Naive B cell (primary cell): ENCODE measurements around the gene INPP5F. TPM values are rescaled to one million over a fixed set of nuclear protein-coding genes. Genes with fewer than 3 reads are reported as not detected.
"Not testable (repeated sequence)": the region's sequence is repeated elsewhere in the genome, so short reads cannot be mapped to it uniquely, and the experiment has no call there.

Experiments
- ATAC-seq, 2 donors: fragments of 150-1000 bp; cut with Tn5 transposase; 2 replicates each; pipeline ENCODE4 v1.10.0; 2021; ENCODE audit warnings: low read depth in 2 of 2, mild to moderate bottlenecking in 2 of 2, moderate library complexity in 2 of 2
- DNase-seq: peaks from one replicate; pipeline ENCODE4 v3.0.0; 2022
- H3K27ac Mint-ChIP-seq, 6 donors: one replicate each; pipeline ENCODE4 v1.8.0; 2020 to 2022; ENCODE audit warnings: mild to moderate bottlenecking in 6 of 6, mixed read lengths in 6 of 6, moderate library complexity in 5 of 6, inconsistent platforms in 2 of 6
- H3K27me3 Mint-ChIP-seq, 3 donors: one replicate each; pipeline ENCODE4 v1.8.0; 2021 to 2022; ENCODE audit warnings: mixed read lengths in 3 of 3, mild to moderate bottlenecking in 1 of 3
- H3K36me3 Mint-ChIP-seq, 2 donors: one replicate each; pipeline ENCODE4 v1.8.0; 2020 to 2022; ENCODE audit warnings: mixed read lengths in 2 of 2, inconsistent platforms in 1 of 2, mild to moderate bottlenecking in 1 of 2
- H3K4me1 Mint-ChIP-seq, 3 donors: one replicate each; pipeline ENCODE4 v1.8.0; 2020 to 2022; ENCODE audit warnings: mixed read lengths in 3 of 3, inconsistent platforms in 1 of 3, mild to moderate bottlenecking in 1 of 3, moderate library complexity in 1 of 3
- H3K4me3 Mint-ChIP-seq, 8 donors: one replicate each; pipeline ENCODE4 v1.8.0; 2020 to 2022; ENCODE audit warnings: mild to moderate bottlenecking in 8 of 8, mixed read lengths in 8 of 8, moderate library complexity in 8 of 8, inconsistent platforms in 2 of 8
- H3K9me3 Mint-ChIP-seq, 7 donors: one replicate each; pipeline ENCODE4 v1.8.0; 2020 to 2022; ENCODE audit warnings: mixed read lengths in 7 of 7, mild to moderate bottlenecking in 5 of 7, inconsistent platforms in 2 of 7, moderate library complexity in 1 of 7
- polyA plus RNA-seq, 6 donors: library from polyadenylated mRNA; unstranded; fragments of 300-500 nt; fragmentation: Illumina TruSeq; gene quantifications; one replicate each; pipeline ENCODE4 v1.2.3, GENCODE V29; 2021; ENCODE audit warnings: low read depth in 6 of 6

Gene INPP5F
- polyA plus RNA-seq, 6 donors from 2014 or later: 13.0 to 27.1 (median 19.3) TPM

GRCh38 chr10:119759832-119760231 is 34.0 kb downstream of the INPP5F start:
- Mint-ChIP-seq H3K36me3 (peaks cover 0 to 5% of the 10 kb centered on the region in 2 donors), H3K9me3 (no peaks in the 10 kb centered on the region), H3K27me3 (no peaks in the 10 kb centered on the region), H3K27ac (peak overlapping the region in 3 of 6 donors; percentile 29 to 62 (median 51)), H3K4me3 (no peak overlapping the region), H3K4me1 (peaks cover 0 to 19% (median 12%) of the 10 kb centered on the region in 3 donors)
- ATAC-seq: no peak
- DNase-seq: no peak

- no peaks in the 10 kb centered on the region for H3K9me3 Mint-ChIP-seq
- no peak overlapping the region for H3K4me3 Mint-ChIP-seq
These were observed 35.3 kb downstream of the INPP5F start for GRCh38 chr10:119761106-119761505.

GRCh38 chr10:119762035-119762434 is 36.2 kb downstream of the INPP5F start:
- ATAC-seq (no peak), DNase-seq (no peak)
- Mint-ChIP-seq H3K4me3 (no peak overlapping the region), H3K36me3 (peaks cover 0 to 5% of the 10 kb centered on the region in 2 donors), H3K9me3 (no peaks in the 10 kb centered on the region), H3K27ac (no peak overlapping the region), H3K27me3 (no peaks in the 10 kb centered on the region), H3K4me1 (peaks cover 3 to 21% (median 11%) of the 10 kb centered on the region in 3 donors)

More at GRCh38 chr10:119761106-119761505, 35.3 kb downstream of the INPP5F start:
- ATAC-seq: no peak
- H3K36me3 Mint-ChIP-seq: peaks cover 0 to 5% of the 10 kb centered on the region in 2 donors
- H3K4me1 Mint-ChIP-seq: peaks cover 0 to 19% (median 12%) of the 10 kb centered on the region in 3 donors
- no peak overlapping the region for H3K27ac Mint-ChIP-seq
- H3K27me3 Mint-ChIP-seq: no peaks in the 10 kb centered on the region
- no peak for DNase-seq

- Mint-ChIP-seq H3K4me1 (peaks cover 9 to 21% (median 10%) of the 10 kb centered on the region in 3 donors), H3K36me3 (peaks cover 0 to 5% of the 10 kb centered on the region in 2 donors), H3K27me3 (no peaks in the 10 kb centered on the region), H3K4me3 (no peak overlapping the region), H3K27ac (peak overlapping the region in 1 of 6 donors; percentile 83), H3K9me3 (no peaks in the 10 kb centered on the region)
- DNase-seq (no peak), ATAC-seq (no peak)
These were observed 37.3 kb downstream of the INPP5F start for GRCh38 chr10:119762805-119763798.

- Mint-ChIP-seq H3K27ac (peak overlapping the region in 4 of 6 donors; percentile 9 to 76 (median 53)), H3K9me3 (no peaks in the 10 kb centered on the region), H3K4me1 (peaks cover 12 to 24% (median 18%) of the 10 kb centered on the region in 3 donors)
These were observed 42.7 kb downstream of the INPP5F start for GRCh38 chr10:119768455-119769094.

GRCh38 chr10:119769886-119770285 is 44.0 kb downstream of the INPP5F start:
- DNase-seq: no peak
- peaks cover 0 to 14% of the 10 kb centered on the region in 2 donors for H3K36me3 Mint-ChIP-seq
- no peaks in the 10 kb centered on the region for H3K27me3 Mint-ChIP-seq
- no peak for ATAC-seq
- no peak overlapping the region for H3K4me3 Mint-ChIP-seq
- H3K9me3 Mint-ChIP-seq: no peaks in the 10 kb centered on the region
- peak overlapping the region in 1 of 6 donors; percentile 69 for H3K27ac Mint-ChIP-seq
- H3K4me1 Mint-ChIP-seq: peaks cover 9 to 25% (median 18%) of the 10 kb centered on the region in 3 donors

More at GRCh38 chr10:119768455-119769094, 42.7 kb downstream of the INPP5F start:
- Mint-ChIP-seq H3K4me3 (no peak overlapping the region), H3K27me3 (no peaks in the 10 kb centered on the region), H3K36me3 (peaks cover 0 to 12% of the 10 kb centered on the region in 2 donors)
- ATAC-seq: no peak
- DNase-seq: no peak

GRCh38 chr10:119770928-119771327 is 45.1 kb downstream of the INPP5F start:
- no peak overlapping the region for H3K27ac Mint-ChIP-seq
- no peak for DNase-seq

GRCh38 chr10:119772334-119772733 is 46.5 kb downstream of the INPP5F start:
- H3K27ac Mint-ChIP-seq: peak overlapping the region in 1 of 6 donors; percentile 24
- no peak for DNase-seq
- ATAC-seq: no peak
- H3K4me1 Mint-ChIP-seq: peaks cover 9 to 24% (median 12%) of the 10 kb centered on the region in 3 donors
- H3K27me3 Mint-ChIP-seq: no peaks in the 10 kb centered on the region
- H3K4me3 Mint-ChIP-seq: no peak overlapping the region
- no peaks in the 10 kb centered on the region for H3K9me3 Mint-ChIP-seq
- H3K36me3 Mint-ChIP-seq: peaks cover 0 to 14% of the 10 kb centered on the region in 2 donors

More at GRCh38 chr10:119770928-119771327, 45.1 kb downstream of the INPP5F start:
- no peak for ATAC-seq
- Mint-ChIP-seq H3K4me3 (no peak overlapping the region), H3K4me1 (peaks cover 9 to 32% (median 18%) of the 10 kb centered on the region in 3 donors), H3K36me3 (peaks cover 0 to 14% of the 10 kb centered on the region in 2 donors), H3K27me3 (no peaks in the 10 kb centered on the region), H3K9me3 (no peaks in the 10 kb centered on the region)

GRCh38 chr10:119773041-119773440 is 47.2 kb downstream of the INPP5F start:
- H3K27ac Mint-ChIP-seq: not testable (repeated sequence)

GRCh38 chr10:119775529-119775928 is 49.7 kb downstream of the INPP5F start:
- peaks cover 9 to 20% (median 10%) of the 10 kb centered on the region in 3 donors for H3K4me1 Mint-ChIP-seq
- ATAC-seq (no peak), DNase-seq (no peak)
- H3K4me3 Mint-ChIP-seq: no peak overlapping the region
- H3K27me3 Mint-ChIP-seq: no peaks in the 10 kb centered on the region
- peaks cover 0 to 6% of the 10 kb centered on the region in 2 donors for H3K36me3 Mint-ChIP-seq
- H3K27ac Mint-ChIP-seq: peak overlapping the region in 2 of 6 donors; percentile 46 to 64
- H3K9me3 Mint-ChIP-seq: no peaks in the 10 kb centered on the region

More at GRCh38 chr10:119773041-119773440, 47.2 kb downstream of the INPP5F start:
- DNase-seq, H3K27me3 Mint-ChIP-seq, ATAC-seq, H3K9me3 Mint-ChIP-seq: not testable (repeated sequence)
- peak overlapping the region in 1 of 8 donors; percentile 47 for H3K4me3 Mint-ChIP-seq
- H3K36me3 Mint-ChIP-seq: peaks cover 0 to 14% of the 10 kb centered on the region in 2 donors
- peaks cover 8 to 19% (median 8%) of the 10 kb centered on the region in 3 donors for H3K4me1 Mint-ChIP-seq

GRCh38 chr10:119776536-119776935 is 50.7 kb downstream of the INPP5F start:
- peaks cover 10 to 26% (median 12%) of the 10 kb centered on the region in 3 donors for H3K4me1 Mint-ChIP-seq
- no peak overlapping the region for H3K27ac Mint-ChIP-seq
- peaks cover 0 to 2% (median 0%) of the 10 kb centered on the region in 7 donors for H3K9me3 Mint-ChIP-seq
- no peaks in the 10 kb centered on the region for H3K27me3 Mint-ChIP-seq
- no peak overlapping the region for H3K4me3 Mint-ChIP-seq
- peaks cover 0 to 12% of the 10 kb centered on the region in 2 donors for H3K36me3 Mint-ChIP-seq
- ATAC-seq: no peak
- DNase-seq: no peak

- H3K4me3 Mint-ChIP-seq: no peak overlapping the region
- H3K4me1 Mint-ChIP-seq: peaks cover 10 to 37% (median 23%) of the 10 kb centered on the region in 3 donors
- no peak for ATAC-seq
- peaks cover 0 to 2% (median 0%) of the 10 kb centered on the region in 7 donors for H3K9me3 Mint-ChIP-seq
- H3K36me3 Mint-ChIP-seq: peaks cover 0 to 16% of the 10 kb centered on the region in 2 donors
- H3K27ac Mint-ChIP-seq: no peak overlapping the region
- no peak for DNase-seq
- no peaks in the 10 kb centered on the region for H3K27me3 Mint-ChIP-seq
These were observed 51.8 kb downstream of the INPP5F start for GRCh38 chr10:119777686-119778085.
